Measurements from ENCODE around the gene MUTYH. TPM values are rescaled to one million over a fixed set of nuclear protein-coding genes. Genes with fewer than 3 reads are reported as not detected.

Gene MUTYH
- total RNA-seq, 1 experiment from 2014 or later: 65.7 TPM

DNA sequence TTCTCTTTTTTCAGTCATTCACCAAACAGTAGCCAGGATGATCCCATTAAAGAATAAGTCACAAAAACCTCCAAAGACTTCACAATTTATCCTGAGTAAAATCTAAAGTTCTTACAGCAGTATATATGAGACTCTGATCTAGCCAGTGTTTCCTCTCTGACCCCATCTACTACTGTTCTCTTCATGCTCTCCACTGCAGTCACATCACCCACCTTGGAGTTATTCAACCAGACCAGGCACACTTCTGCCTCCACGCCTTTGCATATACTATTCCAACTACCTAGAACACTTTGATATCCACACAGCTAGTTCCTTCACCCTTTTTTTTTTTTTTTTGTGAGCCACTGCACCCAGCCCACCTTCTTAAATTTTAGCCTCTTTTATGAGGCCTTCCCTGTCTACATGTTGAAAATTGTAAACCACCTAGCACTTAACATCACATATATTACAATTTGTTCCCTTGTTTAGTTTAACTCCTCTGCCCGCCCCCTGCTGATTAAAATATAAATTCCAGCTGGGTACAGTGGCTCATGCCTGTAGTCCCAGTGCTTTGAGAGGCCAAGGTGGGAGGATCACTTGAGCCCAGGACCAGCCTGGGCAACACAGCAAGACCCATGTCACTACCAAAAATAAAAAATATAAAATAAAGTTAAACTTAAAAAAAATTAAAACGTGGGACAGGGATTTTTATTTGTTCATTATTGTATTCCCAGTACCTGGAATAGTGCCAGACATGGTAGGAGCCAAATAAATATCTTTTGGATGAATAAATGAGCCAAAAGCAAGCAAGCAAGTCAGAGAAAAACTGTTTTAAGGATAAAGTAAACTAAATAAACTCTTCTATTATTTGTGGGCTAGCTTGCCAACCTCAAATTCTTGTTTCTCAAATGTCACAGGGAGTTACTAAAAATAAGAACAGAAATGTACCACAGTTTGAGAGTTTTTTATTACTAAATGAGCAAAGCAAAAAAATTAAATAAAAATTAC lies 35.2 kb upstream of the MUTYH start:
- no peaks in the 10 kb centered on the region for H3K4me1 Mint-ChIP-seq
- no peaks in the 10 kb centered on the region for H3K36me3 Mint-ChIP-seq

GRCh38 chr1:45373573-45373972 lies 33.3 kb upstream of the MUTYH start:
- POLR2A ChIA-PET: no interaction called here
- ATAC-seq (no peak), DNase-seq (ENCODE audit: low spot score) (no peak)
- Mint-ChIP-seq H3K27ac (no peak overlapping the region), H3K9me3 (0 out of 2 replicates have a peak, but pooled peaks cover 3% of the 10 kb centered on the region), H3K27me3 (ENCODE audit: low read depth) (no peaks in the 10 kb centered on the region), H3K36me3 (no peaks in the 10 kb centered on the region), H3K4me1 (no peaks in the 10 kb centered on the region), H3K4me3 (no peak overlapping the region)
- CTCF ChIA-PET: interaction anchor here (0.8 to 1.2 kb wide), 2 partner anchors 13 to 127 kb away, joined by 3 read pairs; partner anchors contain the start of gene MMACHC
- TF ChIP-seq TCF7 (CRISPR knock-in tag; IDR thresholded peaks at IDR 0.05; ENCODE audit: low read depth) (no peak), CDX4 (CRISPR knock-in tag; IDR thresholded peaks at IDR 0.05; ENCODE audit: borderline replicate concordance) (no peak), ZBTB21 (CRISPR knock-in tag; IDR thresholded peaks at IDR 0.05; ENCODE audit: borderline replicate concordance) (no peak), ZNF232 (CRISPR knock-in tag; IDR thresholded peaks at IDR 0.05) (no peak), ZBTB43 (CRISPR knock-in tag; IDR thresholded peaks at IDR 0.05) (no peak)
- TF ChIP-seq, protein P1, sequence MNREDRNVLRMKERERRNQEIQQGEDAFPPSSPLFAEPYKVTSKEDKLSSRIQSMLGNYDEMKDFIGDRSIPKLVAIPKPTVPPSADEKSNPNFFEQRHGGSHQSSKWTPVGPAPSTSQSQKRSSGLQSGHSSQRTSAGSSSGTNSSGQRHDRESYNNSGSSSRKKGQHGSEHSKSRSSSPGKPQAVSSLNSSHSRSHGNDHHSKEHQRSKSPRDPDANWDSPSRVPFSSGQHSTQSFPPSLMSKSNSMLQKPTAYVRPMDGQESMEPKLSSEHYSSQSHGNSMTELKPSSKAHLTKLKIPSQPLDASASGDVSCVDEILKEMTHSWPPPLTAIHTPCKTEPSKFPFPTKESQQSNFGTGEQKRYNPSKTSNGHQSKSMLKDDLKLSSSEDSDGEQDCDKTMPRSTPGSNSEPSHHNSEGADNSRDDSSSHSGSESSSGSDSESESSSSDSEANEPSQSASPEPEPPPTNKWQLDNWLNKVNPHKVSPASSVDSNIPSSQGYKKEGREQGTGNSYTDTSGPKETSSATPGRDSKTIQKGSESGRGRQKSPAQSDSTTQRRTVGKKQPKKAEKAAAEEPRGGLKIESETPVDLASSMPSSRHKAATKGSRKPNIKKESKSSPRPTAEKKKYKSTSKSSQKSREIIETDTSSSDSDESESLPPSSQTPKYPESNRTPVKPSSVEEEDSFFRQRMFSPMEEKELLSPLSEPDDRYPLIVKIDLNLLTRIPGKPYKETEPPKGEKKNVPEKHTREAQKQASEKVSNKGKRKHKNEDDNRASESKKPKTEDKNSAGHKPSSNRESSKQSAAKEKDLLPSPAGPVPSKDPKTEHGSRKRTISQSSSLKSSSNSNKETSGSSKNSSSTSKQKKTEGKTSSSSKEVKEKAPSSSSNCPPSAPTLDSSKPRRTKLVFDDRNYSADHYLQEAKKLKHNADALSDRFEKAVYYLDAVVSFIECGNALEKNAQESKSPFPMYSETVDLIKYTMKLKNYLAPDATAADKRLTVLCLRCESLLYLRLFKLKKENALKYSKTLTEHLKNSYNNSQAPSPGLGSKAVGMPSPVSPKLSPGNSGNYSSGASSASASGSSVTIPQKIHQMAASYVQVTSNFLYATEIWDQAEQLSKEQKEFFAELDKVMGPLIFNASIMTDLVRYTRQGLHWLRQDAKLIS (CRISPR knock-in tag; IDR thresholded peaks at IDR 0.05; ENCODE audit: borderline replicate concordance): no peak

More for the DNA sequence above, 35.2 kb upstream of the MUTYH start:
- TF ChIP-seq, protein P2, sequence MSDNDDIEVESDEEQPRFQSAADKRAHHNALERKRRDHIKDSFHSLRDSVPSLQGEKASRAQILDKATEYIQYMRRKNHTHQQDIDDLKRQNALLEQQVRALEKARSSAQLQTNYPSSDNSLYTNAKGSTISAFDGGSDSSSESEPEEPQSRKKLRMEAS (CRISPR knock-in tag; IDR thresholded peaks at IDR 0.05): no peak
- TF ChIP-seq ZNF121 (CRISPR knock-in tag; IDR thresholded peaks at IDR 0.05): no peak
- TF ChIP-seq CDX4 (CRISPR knock-in tag; IDR thresholded peaks at IDR 0.05; ENCODE audit: borderline replicate concordance): no peak
- TF ChIP-seq, protein P3, sequence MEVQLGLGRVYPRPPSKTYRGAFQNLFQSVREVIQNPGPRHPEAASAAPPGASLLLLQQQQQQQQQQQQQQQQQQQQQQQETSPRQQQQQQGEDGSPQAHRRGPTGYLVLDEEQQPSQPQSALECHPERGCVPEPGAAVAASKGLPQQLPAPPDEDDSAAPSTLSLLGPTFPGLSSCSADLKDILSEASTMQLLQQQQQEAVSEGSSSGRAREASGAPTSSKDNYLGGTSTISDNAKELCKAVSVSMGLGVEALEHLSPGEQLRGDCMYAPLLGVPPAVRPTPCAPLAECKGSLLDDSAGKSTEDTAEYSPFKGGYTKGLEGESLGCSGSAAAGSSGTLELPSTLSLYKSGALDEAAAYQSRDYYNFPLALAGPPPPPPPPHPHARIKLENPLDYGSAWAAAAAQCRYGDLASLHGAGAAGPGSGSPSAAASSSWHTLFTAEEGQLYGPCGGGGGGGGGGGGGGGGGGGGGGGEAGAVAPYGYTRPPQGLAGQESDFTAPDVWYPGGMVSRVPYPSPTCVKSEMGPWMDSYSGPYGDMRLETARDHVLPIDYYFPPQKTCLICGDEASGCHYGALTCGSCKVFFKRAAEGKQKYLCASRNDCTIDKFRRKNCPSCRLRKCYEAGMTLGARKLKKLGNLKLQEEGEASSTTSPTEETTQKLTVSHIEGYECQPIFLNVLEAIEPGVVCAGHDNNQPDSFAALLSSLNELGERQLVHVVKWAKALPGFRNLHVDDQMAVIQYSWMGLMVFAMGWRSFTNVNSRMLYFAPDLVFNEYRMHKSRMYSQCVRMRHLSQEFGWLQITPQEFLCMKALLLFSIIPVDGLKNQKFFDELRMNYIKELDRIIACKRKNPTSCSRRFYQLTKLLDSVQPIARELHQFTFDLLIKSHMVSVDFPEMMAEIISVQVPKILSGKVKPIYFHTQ (CRISPR knock-in tag; IDR thresholded peaks at IDR 0.05): no peak
- TF ChIP-seq GRHL2 (CRISPR knock-in tag; IDR thresholded peaks at IDR 0.05; ENCODE audit: insufficient replicate concordance, severe bottlenecking): no peak
- TF ChIP-seq ZNF219 (CRISPR knock-in tag; IDR thresholded peaks at IDR 0.05; ENCODE audit: borderline replicate concordance): no peak
- TF ChIP-seq CREB1 (CRISPR knock-in tag; IDR thresholded peaks at IDR 0.05): no peak
- TF ChIP-seq KAT7 (CRISPR knock-in tag; IDR thresholded peaks at IDR 0.05; ENCODE audit: borderline replicate concordance): no peak
- TF ChIP-seq, protein P4, sequence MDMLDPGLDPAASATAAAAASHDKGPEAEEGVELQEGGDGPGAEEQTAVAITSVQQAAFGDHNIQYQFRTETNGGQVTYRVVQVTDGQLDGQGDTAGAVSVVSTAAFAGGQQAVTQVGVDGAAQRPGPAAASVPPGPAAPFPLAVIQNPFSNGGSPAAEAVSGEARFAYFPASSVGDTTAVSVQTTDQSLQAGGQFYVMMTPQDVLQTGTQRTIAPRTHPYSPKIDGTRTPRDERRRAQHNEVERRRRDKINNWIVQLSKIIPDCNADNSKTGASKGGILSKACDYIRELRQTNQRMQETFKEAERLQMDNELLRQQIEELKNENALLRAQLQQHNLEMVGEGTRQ (CRISPR knock-in tag; IDR thresholded peaks at IDR 0.05): no peak
- no peak for TF ChIP-seq ZNF396 (CRISPR knock-in tag; IDR thresholded peaks at IDR 0.05; ENCODE audit: borderline replicate concordance)
- no peak for TF ChIP-seq HMGA2 (CRISPR knock-in tag; IDR thresholded peaks at IDR 0.05)
- TF ChIP-seq FOXP4 (CRISPR knock-in tag; IDR thresholded peaks at IDR 0.05): no peak
- no peak for TF ChIP-seq SMAD3 (CRISPR knock-in tag; IDR thresholded peaks at IDR 0.05; ENCODE audit: borderline replicate concordance)
- no peak for TF ChIP-seq ZBTB21 (CRISPR knock-in tag; IDR thresholded peaks at IDR 0.05; ENCODE audit: borderline replicate concordance)
- TF ChIP-seq IRF2 (CRISPR knock-in tag; IDR thresholded peaks at IDR 0.05; ENCODE audit: borderline replicate concordance, low read depth): no peak
- TF ChIP-seq SMAD4 (CRISPR knock-in tag; IDR thresholded peaks at IDR 0.05): no peak
- Mint-ChIP-seq H3K27me3 (ENCODE audit: low read depth) (no peaks in the 10 kb centered on the region), H3K4me3 (no peak overlapping the region), H3K27ac (0 out of 2 replicates have a peak overlapping the region, but pooled peaks have one; percentile 2), H3K9me3 (0 out of 2 replicates have a peak, but pooled peaks cover 3% of the 10 kb centered on the region)
- DNase-seq (ENCODE audit: low spot score) (no peak), ATAC-seq (no peak)
- CTCF ChIA-PET: no interaction called here
- POLR2A ChIA-PET: interaction anchor here (0.6 kb wide), 3 partner anchors 52 to 275 kb away, joined by 3 to 6 read pairs (median 3); no protein-coding TSS in a partner anchor

All from WTC11 (cell line).